GM12878 (cell line): ENCODE data around the gene KYAT1. TPM values are rescaled to one million over a fixed set of nuclear protein-coding genes. Genes with fewer than 3 reads are reported as not detected.

ENCODE experiments used
- ATAC-seq: fragments of 200-7000 bp; cut with Tn5 transposase; 3 replicates; pipeline ENCODE4 v1.9.1; 2020; ENCODE audit warnings: mild to moderate bottlenecking, moderate library complexity
- BruUV-seq: library from RNA; stranded (reverse); fragments of 400-500 nt; replicated peaks from 2 replicates; lab custom pipeline; 2021; lab: Mats Ljungman, UMichigan
- CTCF ChIA-PET: fragments of 300-600 bp; sonication (Branson Sonifier 250); formaldehyde crosslinking; extraction: SDS; loops from one replicate; lab custom pipeline; 2021; ENCODE audit warnings: inconsistent platforms; lab: Yijun Ruan, JAX
- POLR2A ChIA-PET: fragments of 350-600 bp; formaldehyde crosslinking; extraction: SDS; loops from one replicate; lab custom pipeline; 2021; ENCODE audit warnings: inconsistent platforms; lab: Charles Lee
- RAD21 ChIA-PET: fragments of 300-600 bp; sonication (Branson Sonifier 250); formaldehyde crosslinking; loops from one replicate; lab custom pipeline; 2023; ENCODE audit warnings: antibody characterized with exemption; ENCODE audit not compliant: unreplicated experiment; lab: Charles Lee
- SMC1A ChIA-PET: fragments of 300-600 bp; sonication (Branson Sonifier 250); formaldehyde crosslinking; loops from one replicate; lab custom pipeline; 2023; ENCODE audit not compliant: unreplicated experiment, uncharacterized antibody; lab: Charles Lee
- DNase-seq: peaks from one replicate; pipeline ENCODE4 v3.0.0-alpha.2; 2011; ENCODE audit warnings: low read depth, low spot score
- FAIRE-seq: peaks from 3 replicates; lab custom pipeline; 2011; peaks lifted over from hg19 to GRCh38; lab: Jason Lieb, UNC
- H2AFZ ChIP-seq: 2 replicates; pipeline ENCODE4 v1.6.0; 2011; ENCODE audit warnings: low read depth, low read length, control low read depth; ENCODE audit not compliant: control insufficient read depth
- H3K27ac ChIP-seq: 2 replicates; pipeline ENCODE4 v1.5.1; 2011; ENCODE audit warnings: control low read depth; ENCODE audit not compliant: control insufficient read depth, insufficient read depth
- H3K27me3 ChIP-seq, 2 experiments: replicated peaks in 1 of 2; 2 replicates each; pipeline versions ENCODE4 v1.6.0 to v1.6.1; 2011; ENCODE audit warnings: low read length in 1 of 2; ENCODE audit not compliant: control insufficient read depth in 2 of 2, insufficient read depth in 2 of 2
- H3K36me3 ChIP-seq, 2 experiments: 2 replicates each; pipeline ENCODE4 v1.5.1; 2011; ENCODE audit warnings: low read length in 1 of 2; ENCODE audit not compliant: control insufficient read depth in 2 of 2, insufficient read depth in 2 of 2
- H3K4me1 ChIP-seq: 2 replicates; pipeline ENCODE4 v1.6.1; 2011; ENCODE audit warnings: mild to moderate bottlenecking, low read length, moderate library complexity, mixed read lengths; ENCODE audit not compliant: control insufficient read depth, insufficient read depth
- H3K4me2 ChIP-seq: 2 replicates; pipeline ENCODE4 v1.6.0; 2011; ENCODE audit warnings: control low read depth; ENCODE audit not compliant: control insufficient read depth, insufficient read depth
- H3K4me3 ChIP-seq: fragments of 200-600 bp; sonication (generic); 2 replicates; pipeline ENCODE4 v1.5.1; 2016
- H3K79me2 ChIP-seq: 2 replicates; pipeline ENCODE4 v1.6.0; 2011; ENCODE audit warnings: low read length; ENCODE audit not compliant: control insufficient read depth, insufficient read depth
- H3K9ac ChIP-seq: 2 replicates; pipeline ENCODE4 v1.8.0; 2011; ENCODE audit warnings: low read length, control low read depth, mixed read lengths; ENCODE audit not compliant: control insufficient read depth, insufficient read depth
- H3K9me3 ChIP-seq: replicated peaks from 3 replicates; pipeline ENCODE4 v1.5.1; 2011; ENCODE audit warnings: mild to moderate bottlenecking, low read length; ENCODE audit not compliant: control insufficient read depth, insufficient read depth
- H4K20me1 ChIP-seq: 2 replicates; pipeline ENCODE4 v1.6.0; 2011; ENCODE audit not compliant: control insufficient read depth, insufficient read depth
- BHLHE40 ChIP-seq, 2 experiments: fragments of 450-650 bp in 1 of 2; IDR thresholded peaks; 2 replicates each; pipeline ENCODE4 v1.6.1; 2011 to 2017; ENCODE audit warnings: low read depth in 2 of 2, borderline replicate concordance in 1 of 2, improper control_type of control experiment in 1 of 2, low read length in 1 of 2, mild to moderate bottlenecking in 1 of 2
- IRF5 ChIP-seq: fragments of 450-650 bp; IDR thresholded peaks from 2 replicates; pipeline ENCODE4 v1.6.1; 2017; ENCODE audit warnings: borderline replicate concordance
- KLF5 ChIP-seq: fragments of 450-650 bp; IDR thresholded peaks from 2 replicates; pipeline ENCODE4 v1.6.1; 2014; ENCODE audit warnings: mild to moderate bottlenecking; ENCODE audit not compliant: partially characterized antibody
- MLLT1 ChIP-seq: fragments of 450-650 bp; IDR thresholded peaks from 2 replicates; pipeline ENCODE4 v1.6.1; 2016; ENCODE audit warnings: mild to moderate bottlenecking
- PAX5 ChIP-seq: IDR thresholded peaks from 2 replicates; pipeline ENCODE4 v1.6.1; 2011; ENCODE audit warnings: low read depth, low read length, borderline replicate concordance
- PAX8 ChIP-seq: fragments of 450-650 bp; IDR thresholded peaks from 2 replicates; pipeline ENCODE4 v1.6.1; 2017; ENCODE audit warnings: mild to moderate bottlenecking, moderate library complexity
- RBBP5 ChIP-seq: fragments of 200-600 bp; sonication (generic); conservative IDR thresholded peaks from 2 replicates; pipeline ENCODE4 v1.6.1; 2016
- RELA ChIP-seq: fragments of 450-650 bp; IDR thresholded peaks from 2 replicates; pipeline ENCODE4 v1.8.0; 2014; ENCODE audit warnings: borderline replicate concordance; ENCODE audit not compliant: partially characterized antibody
- RFX5 ChIP-seq: IDR thresholded peaks from 2 replicates; pipeline ENCODE4 v1.6.1; 2011; ENCODE audit warnings: low read depth, low read length, improper control_type of control experiment
- SMC3 ChIP-seq: IDR thresholded peaks from 2 replicates; pipeline ENCODE4 v1.6.1; 2011; ENCODE audit warnings: low read length, improper control_type of control experiment, borderline replicate concordance
- SPI1 ChIP-seq: IDR thresholded peaks from 2 replicates; pipeline ENCODE4 v1.6.1; 2011; ENCODE audit warnings: low read depth, mild to moderate bottlenecking, low read length, moderate library complexity, borderline replicate concordance; ENCODE audit not compliant: insufficient read depth
- SREBF1 ChIP-seq: IDR thresholded peaks from 2 replicates; pipeline ENCODE4 v1.6.1; 2012; ENCODE audit warnings: mild to moderate bottlenecking, low read length
- SRF ChIP-seq, 2 experiments: IDR thresholded peaks; 2 replicates each; pipeline ENCODE4 v1.6.1; 2011; ENCODE audit warnings: low read depth in 2 of 2, low read length in 2 of 2, mild to moderate bottlenecking in 1 of 2, moderate library complexity in 1 of 2
- SUZ12 ChIP-seq: fragments of 200-600 bp; sonication (generic); IDR thresholded peaks from one replicate; pipeline ENCODE4 v1.6.1; 2018; ENCODE audit warnings: antibody characterized with exemption, mild to moderate bottlenecking; ENCODE audit not compliant: unreplicated experiment
- ZNF274 ChIP-seq: IDR thresholded peaks from one replicate; pipeline ENCODE4 v1.8.0; 2011; ENCODE audit not compliant: insufficient read length, insufficient read depth
- WGBS: methylation state at CpG from one replicate; pipeline ENCODE4 v1.1.6; 2016; ENCODE audit warnings: low lambda C conversion rate; ENCODE audit not compliant: insufficient replicate concordance, insufficient coverage; ENCODE audit errors: missing lambda C conversion rate; 5-methylcytosine and 5-hydroxymethylcytosine counted together
- in situ Hi-C: fragments of 300-500 bp; cut with MboI; formaldehyde crosslinking; loops from 9 replicates; pipeline ENCODE4 v1.14.3; 2018; ENCODE audit warnings: mixed read lengths
- intact Hi-C: fragments of 100-400 bp; cut with micrococcal nuclease; formaldehyde crosslinking; loops from one replicate; pipeline ENCODE4 v1.14.2; 2022; ENCODE audit not compliant: unreplicated experiment
- polyA plus RNA-seq, 11 experiments: library from polyadenylated mRNA; depleted of rRNA in 4 of 11; unstranded in 6 of 11; stranded (reverse) in 5 of 11; fragments of >200 nt; fragmentation: Nextera tagmentation in 4 of 11; fragmentation: Illumina TruSeq in 1 of 11; extraction: Ambion mirVana in 4 of 11; extraction: Trizol in 1 of 11; gene quantifications; 1 replicate in 1 of 11; 2 replicates in 10 of 11; pipeline versions ENCODE4 v1.2.1 to v1.2.3, GENCODE V29; 2011 to 2016; ENCODE audit warnings: inconsistent platforms in 2 of 11, missing spikeins in 2 of 11, low read depth in 1 of 11
- total RNA-seq, 4 experiments: library from RNA; depleted of rRNA in 3 of 4; stranded (reverse); fragments of >200 nt in 3 of 4; fragmentation: Illumina TruSeq in 1 of 4; extraction: Trizol in 1 of 4; gene quantifications; 2 replicates each; pipeline versions ENCODE4 v1.2.1 to v1.2.3, GENCODE V29; 2013 to 2021
- TF ChIP-seq, protein P1 (sequence below): IDR thresholded peaks from 2 replicates; pipeline ENCODE4 v1.6.1; 2012; ENCODE audit warnings: low read length, inconsistent platforms

KYAT1 gene
- total and polyA plus RNA-seq, 10 of the 15 experiments (the other 5 are each of a cell fraction or from before 2014, with no cell fraction given), result 5.8 to 15.7 (median 11.4) TPM

- TF ChIP-seq BHLHE40 (IDR thresholded peaks at IDR 0.05; ENCODE audit: borderline replicate concordance in 1 of 2, low read depth in 2 of 2, low read length in 1 of 2) (no peak), SUZ12 (no peak), PAX8 (no peak), SREBF1 (no peak), RBBP5 (no peak), ZNF274 (no peak), IRF5 (no peak), PAX5 (no peak), KLF5 (no peak), SRF (IDR thresholded peaks at IDR 0.05; ENCODE audit: low read depth in 2 of 2, low read length in 2 of 2) (no peak), MLLT1 (no peak), RFX5 (no peak), RELA (no peak), SPI1 (no peak), SMC3 (no peak)
- TF ChIP-seq, protein P1, sequence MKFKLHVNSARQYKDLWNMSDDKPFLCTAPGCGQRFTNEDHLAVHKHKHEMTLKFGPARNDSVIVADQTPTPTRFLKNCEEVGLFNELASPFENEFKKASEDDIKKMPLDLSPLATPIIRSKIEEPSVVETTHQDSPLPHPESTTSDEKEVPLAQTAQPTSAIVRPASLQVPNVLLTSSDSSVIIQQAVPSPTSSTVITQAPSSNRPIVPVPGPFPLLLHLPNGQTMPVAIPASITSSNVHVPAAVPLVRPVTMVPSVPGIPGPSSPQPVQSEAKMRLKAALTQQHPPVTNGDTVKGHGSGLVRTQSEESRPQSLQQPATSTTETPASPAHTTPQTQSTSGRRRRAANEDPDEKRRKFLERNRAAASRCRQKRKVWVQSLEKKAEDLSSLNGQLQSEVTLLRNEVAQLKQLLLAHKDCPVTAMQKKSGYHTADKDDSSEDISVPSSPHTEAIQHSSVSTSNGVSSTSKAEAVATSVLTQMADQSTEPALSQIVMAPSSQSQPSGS, result no peak
- BruUV-seq, result no TSS peak
Observed at GRCh38 chr9:128833696-128834095, 48.1 kb downstream of the KYAT1 start.

More at GRCh38 chr9:128833696-128834095, 48.1 kb downstream of the KYAT1 start:
- H3K9me3 ChIP-seq, result no peaks in the 10 kb centered on the region
- 88% methylated on average over 10 of the region's 10 CpGs for WGBS
- ChIA-PET RAD21 (no interaction called here), CTCF (no interaction called here), SMC1A (no interaction called here), POLR2A (no interaction called here)
- H3K4me1 ChIP-seq, result 0 out of 2 replicates have a peak, but pooled peaks cover 2% of the 10 kb centered on the region
- no peaks in the 10 kb centered on the region for H4K20me1 ChIP-seq
- no peak overlapping the region for H3K4me2 ChIP-seq
- H3K4me3 ChIP-seq, result no peak overlapping the region
- peaks cover 0 to 2% of the 10 kb centered on the region in 2 experiments; a peak in 2 of 4 replicates for H3K36me3 ChIP-seq
- no peak overlapping the region for H3K9ac ChIP-seq
- no peak overlapping the region for H2AFZ ChIP-seq
- H3K27ac ChIP-seq, result no peak overlapping the region
- ATAC-seq (no peak), DNase-seq (no peak), FAIRE-seq (no peak)
- peaks cover 8% of the 10 kb centered on the region for H3K79me2 ChIP-seq
- intact Hi-C loops (no loop called here), in situ Hi-C loops (no loop called here)
- H3K27me3 ChIP-seq, result no peaks in the 10 kb centered on the region
